Endodermal cell (in vitro differentiated cells): ENCODE data around the gene ACTL8. TPM values are rescaled to one million over a fixed set of nuclear protein-coding genes. Genes with fewer than 3 reads are reported as not detected.

Experiments
- DNase-seq: peaks from one replicate; pipeline ENCODE4 v3.0.0-alpha.2; 2017
- H3K27ac ChIP-seq: 2 replicates; pipeline ENCODE4 v1.5.1; 2013; ENCODE audit warnings: mild to moderate bottlenecking, low read depth, low read length, moderate library complexity
- H3K27me3 ChIP-seq: 2 replicates; pipeline ENCODE4 v1.6.1; 2013; ENCODE audit warnings: mild to moderate bottlenecking, low read length, moderate library complexity; ENCODE audit not compliant: insufficient read depth, control insufficient read depth, poor library complexity, severe bottlenecking
- H3K36me3 ChIP-seq: 2 replicates; pipeline ENCODE4 v1.7.0; 2013; ENCODE audit warnings: mild to moderate bottlenecking, low read length, moderate library complexity; ENCODE audit not compliant: control insufficient read depth, insufficient read depth
- H3K4me1 ChIP-seq: one replicate; pipeline ENCODE4 v1.7.0; 2013; ENCODE audit warnings: low read length; ENCODE audit not compliant: control insufficient read depth, insufficient read depth
- H3K4me3 ChIP-seq: 2 replicates; pipeline ENCODE4 v1.5.1; 2013; ENCODE audit warnings: mild to moderate bottlenecking, low read length, moderate library complexity
- H3K9ac ChIP-seq: 2 replicates; pipeline ENCODE4 v1.6.1; 2013; ENCODE audit warnings: mild to moderate bottlenecking, low read length, moderate library complexity; ENCODE audit not compliant: poor library complexity, severe bottlenecking; ENCODE audit errors: extremely low read depth
- H3K9me3 ChIP-seq: 2 replicates; pipeline ENCODE4 v1.6.1; 2013; ENCODE audit warnings: mild to moderate bottlenecking, low read length, moderate library complexity; ENCODE audit not compliant: control insufficient read depth
- H3K27ac Mint-ChIP-seq: 2 replicates; pipeline ENCODE4 v1.8.0; 2020; ENCODE audit warnings: mixed read lengths
- H3K27me3 Mint-ChIP-seq: 2 replicates; pipeline ENCODE4 v1.8.0; 2021; ENCODE audit warnings: mild to moderate bottlenecking, mixed read lengths; ENCODE audit not compliant: insufficient read depth
- H3K36me3 Mint-ChIP-seq: 2 replicates; pipeline ENCODE4 v1.8.0; 2020; ENCODE audit warnings: low read depth, mixed read lengths
- H3K4me1 Mint-ChIP-seq: 2 replicates; pipeline ENCODE4 v1.8.0; 2020; ENCODE audit warnings: mixed read lengths
- H3K4me3 Mint-ChIP-seq: 2 replicates; pipeline ENCODE4 v1.8.0; 2020; ENCODE audit warnings: mild to moderate bottlenecking, moderate library complexity, mixed read lengths
- H3K9me3 Mint-ChIP-seq: 2 replicates; pipeline ENCODE4 v1.8.0; 2020; ENCODE audit warnings: mild to moderate bottlenecking, mixed read lengths
- CTCF ChIP-seq: fragments of 200-600 bp; sonication (generic); conservative IDR thresholded peaks from 2 replicates; pipeline ENCODE4 v1.5.0; 2021; ENCODE audit warnings: antibody characterized with exemption, mild to moderate bottlenecking
- whole genome bisulfite sequencing, 2 experiments: methylation state at CpG; one replicate each; pipeline versions ENCODE4 v1.1.5 to v1.1.7; 2013; ENCODE audit warnings: missing lambda C conversion rate in 2 of 2, mixed read lengths in 1 of 2; ENCODE audit not compliant: insufficient coverage in 1 of 2, insufficient read length in 1 of 2; 5-methylcytosine and 5-hydroxymethylcytosine counted together
- total RNA-seq, 2 donors: library from RNA; stranded (reverse); fragmentation: NEBNext Ultra II Directional in 1 of 2; extraction: Animal tissue kit (Norgen Biotek cat#: 25700) in 1 of 2; gene quantifications; 2 replicates in 1 of 2; 3 replicates in 1 of 2; pipeline ENCODE4 v1.2.1, GENCODE V29; 2021

The ACTL8 gene
- total RNA-seq, 2 donors from 2014 or later, result not detected

DNA sequence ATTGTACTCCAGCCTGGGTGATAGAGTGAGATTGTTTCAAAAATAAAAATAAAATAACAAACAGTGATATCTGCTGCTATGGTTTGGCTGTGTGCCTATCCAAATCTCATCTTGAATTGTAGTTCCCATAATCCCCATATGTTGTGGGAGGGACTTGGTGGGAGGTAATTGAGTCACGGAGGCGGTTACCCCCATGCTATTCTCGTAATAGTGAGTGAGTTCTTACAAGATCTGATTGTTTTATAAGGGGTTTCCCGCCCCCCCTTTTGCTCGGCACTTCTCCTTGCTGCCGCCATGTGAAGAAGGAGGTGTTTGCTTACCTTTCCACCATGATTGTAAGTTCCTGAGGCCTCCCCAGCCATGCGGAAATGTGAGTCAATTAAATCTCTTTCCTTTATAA, 47.8 kb downstream of the ACTL8 start:
- no peak for TF ChIP-seq CTCF
- no peak for DNase-seq
- no peak overlapping the region for H3K4me3 ChIP-seq
- 87 to 92% methylated on average over 4 to 7 of the region's 7 CpGs for WGBS, 2 experiments
- H3K36me3 Mint-ChIP-seq, result no peaks in the 10 kb centered on the region
- no peaks in the 10 kb centered on the region for H3K36me3 ChIP-seq
- no peaks in the 10 kb centered on the region for H3K9me3 ChIP-seq
- H3K27ac Mint-ChIP-seq, result no peak overlapping the region
- H3K9ac ChIP-seq, result no peak overlapping the region
- peaks cover 4% of the 10 kb centered on the region for H3K27me3 Mint-ChIP-seq
- no peaks in the 10 kb centered on the region for H3K4me1 Mint-ChIP-seq
- peaks cover 11% of the 10 kb centered on the region for H3K27me3 ChIP-seq
- no peaks in the 10 kb centered on the region for H3K4me1 ChIP-seq
- H3K9me3 Mint-ChIP-seq, result no peaks in the 10 kb centered on the region
- H3K27ac ChIP-seq, result no peak overlapping the region
- no peak overlapping the region for H3K4me3 Mint-ChIP-seq

- peaks cover 6% of the 10 kb centered on the region for H3K27me3 ChIP-seq
- peaks cover 1% of the 10 kb centered on the region for H3K27me3 Mint-ChIP-seq
- H3K36me3 ChIP-seq, result no peaks in the 10 kb centered on the region
- no peak overlapping the region for H3K4me3 ChIP-seq
- no peak overlapping the region for H3K4me3 Mint-ChIP-seq
- H3K27ac Mint-ChIP-seq, result no peak overlapping the region
- no peak for DNase-seq
- no peaks in the 10 kb centered on the region for H3K36me3 Mint-ChIP-seq
- TF ChIP-seq CTCF, result no peak
- no peak overlapping the region for H3K9ac ChIP-seq
- WGBS, 2 experiments, result 84 to 89% methylated on average over 5 to 10 of the region's 10 CpGs
- peaks cover 12% of the 10 kb centered on the region for H3K9me3 ChIP-seq
- H3K4me1 ChIP-seq, result no peaks in the 10 kb centered on the region
- H3K9me3 Mint-ChIP-seq, result peaks cover 1% of the 10 kb centered on the region
- no peak overlapping the region for H3K27ac ChIP-seq
- H3K4me1 Mint-ChIP-seq, result no peaks in the 10 kb centered on the region
Measured at GRCh38 chr1:17805869-17806684, 50.9 kb downstream of the ACTL8 start.

GRCh38 chr1:17808816-17809215, 53.7 kb downstream of the ACTL8 start:
- H3K4me3 ChIP-seq, result no peak overlapping the region
- peaks cover 3% of the 10 kb centered on the region for H3K9me3 Mint-ChIP-seq
- H3K9me3 ChIP-seq, result peaks cover 13% of the 10 kb centered on the region
- no peak overlapping the region for H3K9ac ChIP-seq
- H3K27me3 ChIP-seq, result peaks cover 7% of the 10 kb centered on the region
- H3K4me3 Mint-ChIP-seq, result no peak overlapping the region
- H3K27ac Mint-ChIP-seq, result no peak overlapping the region
- DNase-seq, result no peak
- no peak for TF ChIP-seq CTCF
- H3K27me3 Mint-ChIP-seq, result peaks cover 7% of the 10 kb centered on the region
- no peak overlapping the region for H3K27ac ChIP-seq
- no peaks in the 10 kb centered on the region for H3K4me1 Mint-ChIP-seq
- no peaks in the 10 kb centered on the region for H3K4me1 ChIP-seq
- no peaks in the 10 kb centered on the region for H3K36me3 Mint-ChIP-seq
- no peaks in the 10 kb centered on the region for H3K36me3 ChIP-seq
- WGBS, 2 experiments, result 95 to 100% methylated on average over 3 to 6 of the region's 6 CpGs
